ENCODE results near the gene C1orf232.

Gene C1orf232

GRCh38 chr1:26180010-26180506 is 11.3 kb upstream of the C1orf232 start:
- DNase-seq (ENCODE audit: low read depth in 2 of 3, low spot score in 1 of 3): no peak

GRCh38 chr1:26177182-26177684 is 8.5 kb upstream of the C1orf232 start, which contains the start of gene CNKSR1:
TSS of gene CNKSR1 (plus strand) at chr1:26177491. CDS start at chr1:26177548, 57 bp downstream.
- DNase-seq (ENCODE audit: low read depth in 2 of 3, low spot score in 1 of 3): no peak

GRCh38 chr1:26175346-26175745 is 6.6 kb upstream of the C1orf232 start:
- no peak for DNase-seq (ENCODE audit: low read depth in 2 of 3, low spot score in 1 of 3)

GRCh38 chr1:26171084-26172072 is 2.6 kb upstream of the C1orf232 start, which contains the start of gene ZNF593OS:
TSS of gene ZNF593OS (minus strand) at chr1:26171832. CDS start at chr1:26171661, 171 bp downstream.
- DNase-seq (ENCODE audit: low read depth in 2 of 3, low spot score in 1 of 3): no peak

- DNase-seq (ENCODE audit: low read depth in 2 of 3, low spot score in 1 of 3): no peak
Observed at GRCh38 chr1:26170472-26170821, 1.7 kb upstream of the C1orf232 start.

- peak; percentile 83 to 88 (median 86) for DNase-seq (ENCODE audit: low read depth in 2 of 3, low spot score in 1 of 3)
Observed at GRCh38 chr1:26169669-26170471, 1.1 kb upstream of the C1orf232 start, which contains the start of gene ZNF593. TSS of gene ZNF593 (plus strand) at chr1:26169908. CDS start at chr1:26169984, 76 bp downstream.

GRCh38 chr1:26169198-26169554 is 413 bp upstream of the C1orf232 start:
- no peak for DNase-seq (ENCODE audit: low read depth in 2 of 3, low spot score in 1 of 3)

GRCh38 chr1:26166719-26167281 is 2.0 kb downstream of the C1orf232 start:
- no peak for DNase-seq (ENCODE audit: low read depth in 2 of 3, low spot score in 1 of 3)

- DNase-seq (ENCODE audit: low read depth in 2 of 3, low spot score in 1 of 3): no peak
Observed at GRCh38 chr1:26164861-26165842, 3.6 kb downstream of the C1orf232 start.

- peak in 2 of 3 donors; percentile 33 to 43 for DNase-seq (ENCODE audit: low read depth in 2 of 3, low spot score in 1 of 3)
Observed at GRCh38 chr1:26164036-26164860, 4.5 kb downstream of the C1orf232 start.

- no peak for DNase-seq (ENCODE audit: low read depth in 2 of 3, low spot score in 1 of 3)
Observed at GRCh38 chr1:26163684-26164035, 5.1 kb downstream of the C1orf232 start.

- no peak for DNase-seq (ENCODE audit: low read depth in 2 of 3, low spot score in 1 of 3)
Observed at GRCh38 chr1:26162220-26162709, 6.5 kb downstream of the C1orf232 start.

- peak in 2 of 3 donors; percentile 18 to 27 for DNase-seq (ENCODE audit: low read depth in 2 of 3, low spot score in 1 of 3)
Observed at GRCh38 chr1:26161415-26162219, 7.1 kb downstream of the C1orf232 start.

GRCh38 chr1:26160527-26161414 is 8.0 kb downstream of the C1orf232 start:
- DNase-seq (ENCODE audit: low read depth in 2 of 3, low spot score in 1 of 3): no peak

- DNase-seq (ENCODE audit: low read depth in 2 of 3, low spot score in 1 of 3): no peak
Observed at GRCh38 chr1:26159743-26160039, 9.1 kb downstream of the C1orf232 start.

GRCh38 chr1:26158908-26159742 is 9.6 kb downstream of the C1orf232 start, which contains the start of gene FAM110D:
TSS of gene FAM110D (plus strand) at chr1:26159079. CDS start at chr1:26161292, 2,213 bp downstream.
- DNase-seq (ENCODE audit: low read depth in 2 of 3, low spot score in 1 of 3): no peak

Data from stimulated activated CD4-positive, alpha-beta T cell treated with anti-CD3 and anti-CD28 coated beads, Interleukin-12 subunit alpha, Interleukin-12 subunit beta, amount 100 ng/mL, for 48 hours (primary cell).